Measurements from ENCODE around the gene MAJIN. TPM values are rescaled to one million over a fixed set of nuclear protein-coding genes. Genes with fewer than 3 reads are reported as not detected.

MAJIN gene
- total and polyA plus RNA-seq, 10 of the 15 experiments (the other 5 are each of a cell fraction or from before 2014, with no cell fraction given), result 0.10 TPM; not detected in 9

DNA sequence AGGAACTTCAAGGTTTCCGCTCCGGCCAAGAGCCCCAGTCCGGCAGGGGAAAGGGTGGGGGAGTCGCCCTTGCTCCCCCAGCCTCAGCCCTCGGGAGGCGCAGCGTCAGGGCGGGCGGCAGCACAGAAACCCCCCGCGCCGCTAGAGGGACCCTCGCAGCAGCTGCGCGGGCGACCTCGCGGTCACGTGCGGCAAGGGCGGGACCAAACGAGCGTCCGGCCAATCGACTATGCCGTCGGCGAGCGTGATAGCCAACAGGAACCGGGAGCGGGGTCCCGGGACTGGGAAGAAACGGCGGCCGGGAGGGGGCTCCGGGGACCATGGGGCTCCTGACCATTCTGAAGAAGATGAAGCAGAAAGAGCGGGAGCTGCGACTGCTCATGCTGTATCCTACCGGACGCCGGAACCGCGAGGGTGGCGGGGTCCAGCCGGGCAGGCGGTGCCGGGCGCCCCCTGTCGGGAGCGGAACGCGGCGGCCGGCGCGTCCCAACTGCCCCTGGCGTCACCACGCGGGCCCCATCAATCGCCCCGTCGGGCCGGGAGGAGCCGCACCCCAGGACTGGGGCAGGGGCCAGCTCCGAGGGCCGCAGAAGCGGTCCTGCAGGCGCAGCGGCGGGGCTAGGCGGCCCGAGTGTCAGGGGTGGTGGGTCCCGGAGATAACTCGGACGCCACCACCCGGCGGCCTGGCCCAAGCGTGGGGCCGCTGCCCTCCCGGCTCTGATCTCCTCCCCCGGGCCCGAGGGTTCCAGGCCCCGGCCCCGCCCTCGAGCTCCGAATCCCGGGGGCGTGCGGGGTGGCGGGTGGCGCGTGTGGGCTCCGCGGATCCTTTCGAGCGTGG lies 42.2 kb upstream of the MAJIN start, which contains the start of gene ARL2:
Gene ARL2, plus strand, starts transcription at position 273 of the 838 bp plus-strand sequence. Its CDS starts 48 bp downstream, at position 321.
- Histone ChIP-seq H3K4me2 (ENCODE audit: control insufficient read depth, insufficient read depth) (peak within 1 kb of the TSS; percentile 93), H3K36me3 (ENCODE audit: control insufficient read depth in 2 of 2, insufficient read depth in 2 of 2, low read length in 1 of 2) (no peaks in the 10 kb centered on the region; a peak in 1 of 4 replicates), H2AFZ (ENCODE audit: control insufficient read depth, low read depth, low read length) (peak within 1 kb of the TSS; percentile 89), H3K27me3 (replicated peaks in 1 of 2; ENCODE audit: control insufficient read depth in 2 of 2, insufficient read depth in 2 of 2, low read length in 1 of 2) (no peaks in the 10 kb centered on the region), H3K9ac (ENCODE audit: control insufficient read depth, insufficient read depth, low read length) (peak within 1 kb of the TSS; percentile 86), H3K4me1 (ENCODE audit: control insufficient read depth, insufficient read depth, low read length) (peaks cover 17% of the 10 kb centered on the region), H3K9me3 (replicated peaks; ENCODE audit: control insufficient read depth, insufficient read depth, low read length) (no peaks in the 10 kb centered on the region), H3K27ac (ENCODE audit: control insufficient read depth, insufficient read depth) (peak within 1 kb of the TSS; percentile 88), H3K4me3 (peak within 1 kb of the TSS; percentile 76), H4K20me1 (ENCODE audit: control insufficient read depth, insufficient read depth) (no peaks in the 10 kb centered on the region), H3K79me2 (ENCODE audit: control insufficient read depth, insufficient read depth, low read length) (no peaks in the 10 kb centered on the region; the same call in none of the 2 replicates)
- in situ Hi-C loops (cut with MboI), result no loop called here
- TSS peak; percentile 77 for BruUV-seq (replicated peaks)
- WGBS (ENCODE audit: insufficient coverage, insufficient replicate concordance, low lambda C conversion rate, missing lambda C conversion rate), result 2% methylated on average over 83 of the region's 96 CpGs
- intact Hi-C loops (cut with micrococcal nuclease; ENCODE audit: unreplicated experiment), result loop anchor here (1.0 to 10.0 kb wide), 7 partner anchors 64 to 241 kb away; partner anchors contain the start of genes CAPN1, CDCA5, VPS51 and ZFPL1
- DNase-seq (ENCODE audit: low read depth, low spot score), result peak; percentile 69
- ChIA-PET RAD21 (ENCODE audit: unreplicated experiment) (interaction anchor here (0.5 to 4.8 kb wide), 17 partner anchors 14 to 236 kb away, joined by 3 to 31 read pairs (median 3); partner anchors contain the start of genes CDC42BPG, CDCA5, FAU and MRPL49), SMC1A (ENCODE audit: uncharacterized antibody, unreplicated experiment) (interaction anchor here (1.0 to 2.5 kb wide), 8 partner anchors 65 to 166 kb away, joined by 3 to 19 read pairs (median 4); partner anchors contain the start of genes FAU, MRPL49 and ZNHIT2), CTCF (interaction anchor here (0.7 to 8.2 kb wide), 35 partner anchors 11 to 465 kb away, joined by 3 to 89 read pairs (median 4); partner anchors contain the start of genes ATG2A, BATF2, CAPN1 and CDC42BPG), POLR2A (interaction anchor here (0.9 to 1.7 kb wide), 9 partner anchors 17 to 167 kb away, joined by 3 to 7 read pairs (median 4); partner anchors contain the start of genes BATF2, FAU, MRPL49 and SAC3D1)
- peak; percentile 93 for FAIRE-seq
- ATAC-seq, result peak; percentile 89
- TF ChIP-seq SREBF1 (IDR thresholded peaks at IDR 0.05; ENCODE audit: low read length), result no peak
- TF ChIP-seq, protein P1, sequence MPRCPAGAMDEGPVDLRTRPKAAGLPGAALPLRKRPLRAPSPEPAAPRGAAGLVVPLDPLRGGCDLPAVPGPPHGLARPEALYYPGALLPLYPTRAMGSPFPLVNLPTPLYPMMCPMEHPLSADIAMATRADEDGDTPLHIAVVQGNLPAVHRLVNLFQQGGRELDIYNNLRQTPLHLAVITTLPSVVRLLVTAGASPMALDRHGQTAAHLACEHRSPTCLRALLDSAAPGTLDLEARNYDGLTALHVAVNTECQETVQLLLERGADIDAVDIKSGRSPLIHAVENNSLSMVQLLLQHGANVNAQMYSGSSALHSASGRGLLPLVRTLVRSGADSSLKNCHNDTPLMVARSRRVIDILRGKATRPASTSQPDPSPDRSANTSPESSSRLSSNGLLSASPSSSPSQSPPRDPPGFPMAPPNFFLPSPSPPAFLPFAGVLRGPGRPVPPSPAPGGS (IDR thresholded peaks at IDR 0.05; ENCODE audit: borderline replicate concordance, insufficient read depth, low read depth, low read length, poor library complexity, severe bottlenecking), result no peak
- no peak for TF ChIP-seq CHD1 (IDR thresholded peaks at IDR 0.05; ENCODE audit: low read depth, low read length)
- TF ChIP-seq BRCA1 (IDR thresholded peaks at IDR 0.05; ENCODE audit: low read depth, low read length), result no peak
- peak; percentile 3; the same call in 1 of the 2 replicates for TF ChIP-seq SMC3 (IDR thresholded peaks at IDR 0.05; ENCODE audit: borderline replicate concordance, low read length)
- TF ChIP-seq NR2C1 (IDR thresholded peaks at IDR 0.05), result peak; percentile 20; the same call in 1 of the 2 replicates
- TF ChIP-seq, protein P2, sequence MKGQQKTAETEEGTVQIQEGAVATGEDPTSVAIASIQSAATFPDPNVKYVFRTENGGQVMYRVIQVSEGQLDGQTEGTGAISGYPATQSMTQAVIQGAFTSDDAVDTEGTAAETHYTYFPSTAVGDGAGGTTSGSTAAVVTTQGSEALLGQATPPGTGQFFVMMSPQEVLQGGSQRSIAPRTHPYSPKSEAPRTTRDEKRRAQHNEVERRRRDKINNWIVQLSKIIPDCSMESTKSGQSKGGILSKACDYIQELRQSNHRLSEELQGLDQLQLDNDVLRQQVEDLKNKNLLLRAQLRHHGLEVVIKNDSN (IDR thresholded peaks at IDR 0.05; ENCODE audit: borderline replicate concordance, extremely low read length, insufficient read depth, low read depth, low read length), result peak; percentile 98
- peak; percentile 92 for TF ChIP-seq RAD51 (IDR thresholded peaks at IDR 0.05)
- TF ChIP-seq YBX1 (IDR thresholded peaks at IDR 0.05), result no peak
- TF ChIP-seq E2F8 (IDR thresholded peaks at IDR 0.05; ENCODE audit: low read depth, partially characterized antibody), result no peak
- TF ChIP-seq IKZF1 (conservative IDR thresholded peaks at IDR 0.05), result peak; percentile 94
- TF ChIP-seq ZNF217 (IDR thresholded peaks at IDR 0.05), result peak; percentile 76; the same call in 1 of the 2 replicates
- TF ChIP-seq ZNF274 (IDR thresholded peaks at IDR 0.05; ENCODE audit: insufficient read depth, insufficient read length), result no peak
- TF ChIP-seq SP1 (IDR thresholded peaks at IDR 0.05; ENCODE audit: low read depth, low read length), result peak; percentile 59
- TF ChIP-seq POU2F2 (IDR thresholded peaks at IDR 0.05; ENCODE audit: borderline replicate concordance, low read depth, low read length), result no peak
- TF ChIP-seq BCL11A (IDR thresholded peaks at IDR 0.05; ENCODE audit: low read depth, low read length), result no peak
